Measurements from ENCODE around the gene LILRB5.

GRCh38 chr19:54299515-54299914 lies 42.4 kb upstream of the LILRB5 start:
- no peak for TF ChIP-seq YY1 (IDR thresholded peaks at IDR 0.05; ENCODE audit: extremely low read depth, insufficient replicate concordance, low read depth, low read length)
- TF ChIP-seq SP1 (IDR thresholded peaks at IDR 0.05; ENCODE audit: low read depth), result no peak
- TF ChIP-seq CTCF (IDR thresholded peaks at IDR 0.05 in 2 of 3, conservative IDR thresholded peaks at IDR 0.05 in 1 of 3; ENCODE audit: borderline replicate concordance in 1 of 3, insufficient read depth in 1 of 3, low read depth in 2 of 3, low read length in 2 of 3), result no peak
- no peak for TF ChIP-seq POLR2A (IDR thresholded peaks at IDR 0.05; ENCODE audit: borderline replicate concordance, extremely low read depth, insufficient read depth, insufficient read length)
- no peak for TF ChIP-seq REST (IDR thresholded peaks at IDR 0.05; ENCODE audit: low read depth)
- no peak for TF ChIP-seq CEBPB (IDR thresholded peaks at IDR 0.05; ENCODE audit: low read depth)
- TF ChIP-seq RAD21 (IDR thresholded peaks at IDR 0.05; ENCODE audit: low read depth), result no peak
- TF ChIP-seq EZH2 (IDR thresholded peaks at IDR 0.05), result no peak
- no peak for TF ChIP-seq EZH2phosphoT487 (IDR thresholded peaks at IDR 0.05; ENCODE audit: borderline replicate concordance)

Measured in HCT116 (cell line).